GM19099 (cell line): ENCODE results near the gene GRIN1.

Source experiments
- POLR2A ChIP-seq: IDR thresholded peaks from 3 replicates; pipeline ENCODE4 v1.6.1; 2011; ENCODE audit warnings: low read depth; ENCODE audit not compliant: insufficient read length; ENCODE audit errors: extremely low read depth

Gene GRIN1

GRCh38 chr9:137194909-137195308 is 56.0 kb downstream of the GRIN1 start:
- TF ChIP-seq POLR2A = no peak

GRCh38 chr9:137195525-137196220 is 56.7 kb downstream of the GRIN1 start:
- no peak for TF ChIP-seq POLR2A

- TF ChIP-seq POLR2A = no peak
These were observed 59.3 kb downstream of the GRIN1 start for GRCh38 chr9:137198051-137198901.

- TF ChIP-seq POLR2A = no peak
These were observed 59.9 kb downstream of the GRIN1 start for GRCh38 chr9:137198902-137199283.

GRCh38 chr9:137199411-137200121 is 60.6 kb downstream of the GRIN1 start:
- TF ChIP-seq POLR2A = no peak

- peak; percentile 94 for TF ChIP-seq POLR2A
These were observed 61.6 kb downstream of the GRIN1 start, which contains the start of gene TPRN for GRCh38 chr9:137200311-137201204. Gene TPRN, minus strand, starts transcription at chr9:137200741. Its CDS starts 30 bp downstream, at chr9:137200711.

GRCh38 chr9:137201205-137201868 is 62.4 kb downstream of the GRIN1 start:
- no peak for TF ChIP-seq POLR2A

GRCh38 chr9:137202966-137203365 is 64.0 kb downstream of the GRIN1 start:
- no peak for TF ChIP-seq POLR2A

GRCh38 chr9:137204731-137205125 is 65.8 kb downstream of the GRIN1 start:
- no peak for TF ChIP-seq POLR2A

- TF ChIP-seq POLR2A = peak; percentile 92
These were observed 66.4 kb downstream of the GRIN1 start, which contains the start of the genes NDOR1 and TMEM203 for GRCh38 chr9:137205126-137206069. Gene NDOR1, plus strand, starts transcription at chr9:137205700. Its CDS starts 78 bp downstream, at chr9:137205778. Gene TMEM203, minus strand, starts transcription at chr9:137205648. Its CDS starts 234 bp downstream, at chr9:137205414.

- no peak for TF ChIP-seq POLR2A
These were observed 67.6 kb downstream of the GRIN1 start for GRCh38 chr9:137206602-137207001.

GRCh38 chr9:137211532-137211931 is 72.6 kb downstream of the GRIN1 start:
- no peak for TF ChIP-seq POLR2A

- TF ChIP-seq POLR2A = no peak
These were observed 73.6 kb downstream of the GRIN1 start for GRCh38 chr9:137212520-137212919.
